HEK293 (cell line): ENCODE data around the gene FILIP1.

Source experiments
- CTCF ChIA-PET: fragments of 350-600 bp; formaldehyde crosslinking; extraction: SDS; loops from one replicate; lab custom pipeline; 2021; ENCODE audit warnings: antibody characterized with exemption; lab: Yijun Ruan, JAX
- POLR2A ChIA-PET: fragments of 300-600 bp; formaldehyde crosslinking; extraction: SDS; loops from one replicate; lab custom pipeline; 2020; ENCODE audit warnings: antibody characterized with exemption, inconsistent platforms; lab: Yijun Ruan, JAX
- H3K27ac ChIP-seq: fragments of 200-500 bp; sonication (Bioruptor generic); 2 replicates; pipeline ENCODE4 v1.5.1; 2014; ENCODE audit warnings: low read depth, low read length, control low read depth, inconsistent platforms; ENCODE audit errors: extremely low read depth
- H3K36me3 ChIP-seq, 2 experiments: fragments of 200-500 bp in 1 of 2; sonication (Bioruptor generic) in 1 of 2; 1 replicate in 1 of 2; 2 replicates in 1 of 2; pipeline ENCODE4 v1.5.1; 2014 to 2017; ENCODE audit warnings: inconsistent platforms in 2 of 2, low read length in 2 of 2; ENCODE audit not compliant: control insufficient read depth in 2 of 2, insufficient read depth in 1 of 2
- H3K4me1 ChIP-seq: fragments of 200-500 bp; sonication (Bioruptor generic); 2 replicates; pipeline ENCODE4 v1.5.1; 2014; ENCODE audit warnings: mild to moderate bottlenecking, low read length, inconsistent platforms; ENCODE audit not compliant: control insufficient read depth, insufficient read depth
- H3K4me3 ChIP-seq: 2 replicates; pipeline ENCODE4 v1.5.1; 2011; ENCODE audit warnings: low read depth, mild to moderate bottlenecking, control low read depth, low read length, moderate library complexity
- H3K9me3 ChIP-seq: fragments of 200-500 bp; sonication (Bioruptor generic); 2 replicates; pipeline ENCODE4 v1.5.1; 2014; ENCODE audit warnings: low read depth, low read length, inconsistent platforms; ENCODE audit not compliant: control insufficient read depth, insufficient read depth
- BCL6B ChIP-seq: fragments of 450-650 bp; formaldehyde crosslinking; IDR thresholded peaks from 2 replicates; pipeline ENCODE4 v1.5.1; 2017; ENCODE audit warnings: missing biosample characterization, missing genetic modification characterization
- HIC1 ChIP-seq: fragments of 450-650 bp; formaldehyde crosslinking; IDR thresholded peaks from 2 replicates; pipeline ENCODE4 v1.5.1; 2016; ENCODE audit warnings: missing biosample characterization, missing genetic modification characterization
- REPIN1 ChIP-seq: fragments of 450-650 bp; formaldehyde crosslinking; IDR thresholded peaks from 2 replicates; pipeline ENCODE4 v1.5.1; 2017; ENCODE audit warnings: missing biosample characterization, missing genetic modification characterization, low read depth
- ZBTB17 ChIP-seq: fragments of 450-650 bp; formaldehyde crosslinking; IDR thresholded peaks from 2 replicates; pipeline ENCODE4 v1.5.1; 2016; ENCODE audit warnings: missing biosample characterization, missing genetic modification characterization
- ZBTB21 ChIP-seq: fragments of 450-650 bp; formaldehyde crosslinking; IDR thresholded peaks from 2 replicates; pipeline ENCODE4 v1.5.1; 2017; ENCODE audit warnings: missing biosample characterization, missing genetic modification characterization
- ZNF114 ChIP-seq: fragments of 450-650 bp; formaldehyde crosslinking; IDR thresholded peaks from 2 replicates; pipeline ENCODE4 v1.5.0; 2017; ENCODE audit warnings: missing biosample characterization, missing genetic modification characterization
- ZNF121 ChIP-seq: fragments of 450-650 bp; formaldehyde crosslinking; IDR thresholded peaks from 2 replicates; pipeline ENCODE4 v1.5.1; 2016; ENCODE audit warnings: missing biosample characterization, missing genetic modification characterization
- ZNF132 ChIP-seq: fragments of 450-650 bp; formaldehyde crosslinking; IDR thresholded peaks from 2 replicates; pipeline ENCODE4 v1.5.1; 2017; ENCODE audit warnings: missing biosample characterization, missing genetic modification characterization, borderline replicate concordance
- ZNF23 ChIP-seq: fragments of 450-650 bp; formaldehyde crosslinking; IDR thresholded peaks from 2 replicates; pipeline ENCODE4 v1.5.1; 2016; ENCODE audit warnings: missing biosample characterization, missing genetic modification characterization, borderline replicate concordance
- ZNF280D ChIP-seq: fragments of 450-650 bp; formaldehyde crosslinking; IDR thresholded peaks from 2 replicates; pipeline ENCODE4 v1.5.1; 2016; ENCODE audit warnings: missing biosample characterization, missing genetic modification characterization
- ZNF488 ChIP-seq: fragments of 450-650 bp; formaldehyde crosslinking; IDR thresholded peaks from 2 replicates; pipeline ENCODE4 v1.5.1; 2016; ENCODE audit warnings: missing biosample characterization, missing genetic modification characterization
- ZNF521 ChIP-seq: fragments of 450-650 bp; formaldehyde crosslinking; IDR thresholded peaks from 2 replicates; pipeline ENCODE4 v1.5.1; 2017; ENCODE audit warnings: missing biosample characterization, mild to moderate bottlenecking, missing genetic modification characterization
- ZNF549 ChIP-seq: fragments of 450-650 bp; IDR thresholded peaks from 2 replicates; pipeline ENCODE4 v1.5.1; 2018; ENCODE audit warnings: missing biosample characterization, missing genetic modification characterization, mild to moderate bottlenecking, inconsistent platforms, moderate library complexity
- ZNF621 ChIP-seq: fragments of 450-650 bp; formaldehyde crosslinking; IDR thresholded peaks from 2 replicates; pipeline ENCODE4 v1.5.1; 2017; ENCODE audit warnings: missing biosample characterization, missing genetic modification characterization
- ZNF670 ChIP-seq: fragments of 450-650 bp; formaldehyde crosslinking; IDR thresholded peaks from 2 replicates; pipeline ENCODE4 v1.5.1; 2016; ENCODE audit warnings: missing biosample characterization, missing genetic modification characterization, low read depth
- ZNF791 ChIP-seq: fragments of 450-650 bp; formaldehyde crosslinking; IDR thresholded peaks from 2 replicates; pipeline ENCODE4 v1.5.1; 2016; ENCODE audit warnings: missing biosample characterization, missing genetic modification characterization
- ZSCAN30 ChIP-seq: fragments of 450-650 bp; IDR thresholded peaks from 2 replicates; pipeline ENCODE4 v1.5.1; 2018; ENCODE audit warnings: missing biosample characterization, mild to moderate bottlenecking, missing genetic modification characterization, moderate library complexity

The FILIP1 gene

GRCh38 chr6:75291331-75291730, 202.3 kb downstream of the FILIP1 start:
- H3K36me3 ChIP-seq = no peaks in the 10 kb centered on the region
- ChIA-PET POLR2A (no interaction called here), CTCF (interaction anchor here (1.2 kb wide), 1 partner anchor 24 kb away, joined by 3 read pairs; no protein-coding TSS in a partner anchor)
- no peaks in the 10 kb centered on the region for H3K4me1 ChIP-seq
- H3K9me3 ChIP-seq = no peaks in the 10 kb centered on the region
- H3K4me3 ChIP-seq = no peak overlapping the region
- no peak for TF ChIP-seq HIC1
- no peak for TF ChIP-seq ZNF488 (tag by site-specific recombination)
- TF ChIP-seq ZNF114 = no peak
- TF ChIP-seq ZNF521 (tag by site-specific recombination) = no peak
- no peak for TF ChIP-seq ZNF23
- TF ChIP-seq ZNF621 (tag by site-specific recombination) = no peak
- no peak for TF ChIP-seq ZNF670 (tag by site-specific recombination)
- no peak for TF ChIP-seq ZSCAN30 (tag by site-specific recombination)
- TF ChIP-seq ZNF549 = no peak
- TF ChIP-seq ZNF121 (tag by site-specific recombination) = no peak
- TF ChIP-seq REPIN1 (tag by site-specific recombination) = no peak
- TF ChIP-seq ZNF791 (tag by site-specific recombination) = no peak
- no peak for TF ChIP-seq ZNF280D (tag by site-specific recombination)
- TF ChIP-seq ZBTB21 = no peak
- no peak for TF ChIP-seq BCL6B
- TF ChIP-seq, all 188 proteins: peak for 0
- no peak overlapping the region for H3K27ac ChIP-seq

GRCh38 chr6:75290136-75290945, 203.3 kb downstream of the FILIP1 start:
- no peaks in the 10 kb centered on the region for H3K9me3 ChIP-seq
- TF ChIP-seq ZNF132 (tag by site-specific recombination) (no peak), ZBTB17 (tag by site-specific recombination) (peak; percentile 37; the same call in 1 of the 2 replicates)

More at GRCh38 chr6:75290136-75290945, 203.3 kb downstream of the FILIP1 start:
- Histone ChIP-seq H3K27ac (no peak overlapping the region), H3K4me3 (no peak overlapping the region), H3K36me3 (no peaks in the 10 kb centered on the region), H3K4me1 (no peaks in the 10 kb centered on the region)
- ChIA-PET POLR2A (no interaction called here), CTCF (interaction anchor here (0.5 to 1.2 kb wide), 2 partner anchors 23 to 48 kb away, joined by 3 read pairs; no protein-coding TSS in a partner anchor)
